ENCODE measurements around the gene CORIN. TPM values are rescaled to one million over a fixed set of nuclear protein-coding genes. Genes with fewer than 3 reads are reported as not detected.

Gene CORIN
- total and polyA plus RNA-seq, 5 donors from 2014 or later = 0.64 TPM; not detected in 4

- H3K36me3 ChIP-seq (ENCODE audit: control insufficient read depth, insufficient read depth, low read length) = no peaks in the 10 kb centered on the region
- H3K27ac ChIP-seq (ENCODE audit: insufficient read depth, low read length, poor library complexity, severe bottlenecking) = no peak overlapping the region
- Mint-ChIP-seq H3K4me3 (no peak overlapping the region), H3K27ac (no peak overlapping the region), H3K27me3 (no peaks in the 10 kb centered on the region), H3K9me3 (no peaks in the 10 kb centered on the region), H3K4me1 (no peaks in the 10 kb centered on the region), H3K36me3 (no peaks in the 10 kb centered on the region)
- ATAC-seq (ENCODE audit: low read depth in 2 of 2) (no peak), DNase-seq (no peak)
- no peaks in the 10 kb centered on the region for H3K9me3 ChIP-seq (ENCODE audit: control insufficient read depth in 2 of 2, low read length in 2 of 2)
- no peaks in the 10 kb centered on the region for H3K27me3 ChIP-seq (ENCODE audit: control insufficient read depth, insufficient read depth, low read length)
- H3K4me1 ChIP-seq (ENCODE audit: control insufficient read depth, insufficient read depth, low read length, poor library complexity, severe bottlenecking) = no peaks in the 10 kb centered on the region
- H3K4me3 ChIP-seq (ENCODE audit: low read depth, low read length) = no peak overlapping the region
Observed at GRCh38 chr4:47621181-47621580, 216.7 kb downstream of the CORIN start.

GRCh38 chr4:47619691-47620090 lies 218.2 kb downstream of the CORIN start:
- Mint-ChIP-seq H3K27ac (no peak overlapping the region), H3K4me1 (no peaks in the 10 kb centered on the region), H3K9me3 (no peaks in the 10 kb centered on the region), H3K27me3 (no peaks in the 10 kb centered on the region), H3K36me3 (no peaks in the 10 kb centered on the region), H3K4me3 (no peak overlapping the region)
- H3K36me3 ChIP-seq (ENCODE audit: control insufficient read depth, insufficient read depth, low read length) = no peaks in the 10 kb centered on the region
- DNase-seq (no peak), ATAC-seq (ENCODE audit: low read depth in 2 of 2) (no peak)
- no peaks in the 10 kb centered on the region for H3K27me3 ChIP-seq (ENCODE audit: control insufficient read depth, insufficient read depth, low read length)
- no peak overlapping the region for H3K4me3 ChIP-seq (ENCODE audit: low read depth, low read length)
- H3K27ac ChIP-seq (ENCODE audit: insufficient read depth, low read length, poor library complexity, severe bottlenecking) = no peak overlapping the region
- no peaks in the 10 kb centered on the region for H3K4me1 ChIP-seq (ENCODE audit: control insufficient read depth, insufficient read depth, low read length, poor library complexity, severe bottlenecking)
- H3K9me3 ChIP-seq (ENCODE audit: control insufficient read depth in 2 of 2, low read length in 2 of 2) = no peaks in the 10 kb centered on the region

GRCh38 chr4:47617607-47618006 lies 220.3 kb downstream of the CORIN start:
- no peaks in the 10 kb centered on the region for H3K4me1 ChIP-seq (ENCODE audit: control insufficient read depth, insufficient read depth, low read length, poor library complexity, severe bottlenecking)
- H3K4me3 ChIP-seq (ENCODE audit: low read depth, low read length) = no peak overlapping the region
- Mint-ChIP-seq H3K27ac (no peak overlapping the region), H3K4me1 (no peaks in the 10 kb centered on the region), H3K36me3 (no peaks in the 10 kb centered on the region), H3K4me3 (no peak overlapping the region), H3K9me3 (no peaks in the 10 kb centered on the region), H3K27me3 (no peaks in the 10 kb centered on the region)
- H3K9me3 ChIP-seq (ENCODE audit: control insufficient read depth in 2 of 2, low read length in 2 of 2) = no peaks in the 10 kb centered on the region
- ATAC-seq (ENCODE audit: low read depth in 2 of 2) (no peak), DNase-seq (no peak)
- no peak overlapping the region for H3K27ac ChIP-seq (ENCODE audit: insufficient read depth, low read length, poor library complexity, severe bottlenecking)
- H3K27me3 ChIP-seq (ENCODE audit: control insufficient read depth, insufficient read depth, low read length) = no peaks in the 10 kb centered on the region
- no peaks in the 10 kb centered on the region for H3K36me3 ChIP-seq (ENCODE audit: control insufficient read depth, insufficient read depth, low read length)

GRCh38 chr4:47615385-47615784 lies 222.5 kb downstream of the CORIN start:
- Histone ChIP-seq H3K9me3 (ENCODE audit: control insufficient read depth in 2 of 2, low read length in 2 of 2) (no peaks in the 10 kb centered on the region), H3K36me3 (ENCODE audit: control insufficient read depth, insufficient read depth, low read length) (no peaks in the 10 kb centered on the region)
- no peaks in the 10 kb centered on the region for H3K4me1 Mint-ChIP-seq

GRCh38 chr4:47612116-47613023 lies 225.5 kb downstream of the CORIN start:
- no peak for DNase-seq
- Mint-ChIP-seq H3K27ac (no peak overlapping the region), H3K36me3 (no peaks in the 10 kb centered on the region), H3K4me1 (no peaks in the 10 kb centered on the region), H3K27me3 (no peaks in the 10 kb centered on the region), H3K9me3 (no peaks in the 10 kb centered on the region), H3K4me3 (no peak overlapping the region)
- Histone ChIP-seq H3K27me3 (ENCODE audit: control insufficient read depth, insufficient read depth, low read length) (no peaks in the 10 kb centered on the region), H3K27ac (ENCODE audit: insufficient read depth, low read length, poor library complexity, severe bottlenecking) (no peak overlapping the region), H3K4me1 (ENCODE audit: control insufficient read depth, insufficient read depth, low read length, poor library complexity, severe bottlenecking) (no peaks in the 10 kb centered on the region), H3K9me3 (ENCODE audit: control insufficient read depth in 2 of 2, low read length in 2 of 2) (no peaks in the 10 kb centered on the region), H3K36me3 (ENCODE audit: control insufficient read depth, insufficient read depth, low read length) (no peaks in the 10 kb centered on the region), H3K4me3 (ENCODE audit: low read depth, low read length) (no peak overlapping the region)
- ATAC-seq (ENCODE audit: low read depth in 2 of 2) = no peak

More at GRCh38 chr4:47615385-47615784, 222.5 kb downstream of the CORIN start:
- Histone ChIP-seq H3K4me1 (ENCODE audit: control insufficient read depth, insufficient read depth, low read length, poor library complexity, severe bottlenecking) (no peaks in the 10 kb centered on the region), H3K27ac (ENCODE audit: insufficient read depth, low read length, poor library complexity, severe bottlenecking) (no peak overlapping the region), H3K27me3 (ENCODE audit: control insufficient read depth, insufficient read depth, low read length) (no peaks in the 10 kb centered on the region), H3K4me3 (ENCODE audit: low read depth, low read length) (no peak overlapping the region)
- no peak for ATAC-seq (ENCODE audit: low read depth in 2 of 2)
- no peak for DNase-seq
- Mint-ChIP-seq H3K9me3 (no peaks in the 10 kb centered on the region), H3K36me3 (no peaks in the 10 kb centered on the region), H3K27me3 (no peaks in the 10 kb centered on the region), H3K4me3 (no peak overlapping the region), H3K27ac (no peak overlapping the region)

- Histone ChIP-seq H3K9me3 (ENCODE audit: control insufficient read depth in 2 of 2, low read length in 2 of 2) (no peaks in the 10 kb centered on the region), H3K4me1 (ENCODE audit: control insufficient read depth, insufficient read depth, low read length, poor library complexity, severe bottlenecking) (no peaks in the 10 kb centered on the region), H3K36me3 (ENCODE audit: control insufficient read depth, insufficient read depth, low read length) (no peaks in the 10 kb centered on the region), H3K27ac (ENCODE audit: insufficient read depth, low read length, poor library complexity, severe bottlenecking) (no peak overlapping the region), H3K27me3 (ENCODE audit: control insufficient read depth, insufficient read depth, low read length) (no peaks in the 10 kb centered on the region), H3K4me3 (ENCODE audit: low read depth, low read length) (no peak overlapping the region)
- H3K27ac Mint-ChIP-seq = no peak overlapping the region
- H3K4me1 Mint-ChIP-seq = no peaks in the 10 kb centered on the region
- ATAC-seq (ENCODE audit: low read depth in 2 of 2) (no peak), DNase-seq (no peak)
- H3K4me3 Mint-ChIP-seq = no peak overlapping the region
- H3K36me3 Mint-ChIP-seq = no peaks in the 10 kb centered on the region
- H3K9me3 Mint-ChIP-seq = peaks cover 0 to 12% (median 0%) of the 10 kb centered on the region in 7 donors
- H3K27me3 Mint-ChIP-seq = peaks cover 5% of the 10 kb centered on the region
Observed at GRCh38 chr4:47606482-47606881, 231.4 kb downstream of the CORIN start.

GRCh38 chr4:47598896-47599295 lies 239.0 kb downstream of the CORIN start:
- no peaks in the 10 kb centered on the region for H3K9me3 ChIP-seq (ENCODE audit: control insufficient read depth in 2 of 2, low read length in 2 of 2)
- Mint-ChIP-seq H3K27ac (no peak overlapping the region), H3K4me3 (no peak overlapping the region), H3K36me3 (no peaks in the 10 kb centered on the region), H3K9me3 (peaks cover 0 to 6% (median 0%) of the 10 kb centered on the region in 7 donors), H3K4me1 (no peaks in the 10 kb centered on the region), H3K27me3 (peaks cover 5% of the 10 kb centered on the region)
- no peak for DNase-seq
- H3K4me1 ChIP-seq (ENCODE audit: control insufficient read depth, insufficient read depth, low read length, poor library complexity, severe bottlenecking) = no peaks in the 10 kb centered on the region
- H3K27me3 ChIP-seq (ENCODE audit: control insufficient read depth, insufficient read depth, low read length) = no peaks in the 10 kb centered on the region
- no peak overlapping the region for H3K4me3 ChIP-seq (ENCODE audit: low read depth, low read length)
- no peaks in the 10 kb centered on the region for H3K36me3 ChIP-seq (ENCODE audit: control insufficient read depth, insufficient read depth, low read length)
- H3K27ac ChIP-seq (ENCODE audit: insufficient read depth, low read length, poor library complexity, severe bottlenecking) = no peak overlapping the region
- no peak for ATAC-seq (ENCODE audit: low read depth in 2 of 2)

GRCh38 chr4:47598320-47598719 lies 239.5 kb downstream of the CORIN start:
- H3K27me3 Mint-ChIP-seq = peaks cover 5% of the 10 kb centered on the region
- no peaks in the 10 kb centered on the region for H3K36me3 Mint-ChIP-seq
- Histone ChIP-seq H3K27me3 (ENCODE audit: control insufficient read depth, insufficient read depth, low read length) (no peaks in the 10 kb centered on the region), H3K4me1 (ENCODE audit: control insufficient read depth, insufficient read depth, low read length, poor library complexity, severe bottlenecking) (no peaks in the 10 kb centered on the region), H3K4me3 (ENCODE audit: low read depth, low read length) (no peak overlapping the region), H3K36me3 (ENCODE audit: control insufficient read depth, insufficient read depth, low read length) (no peaks in the 10 kb centered on the region), H3K9me3 (ENCODE audit: control insufficient read depth in 2 of 2, low read length in 2 of 2) (no peaks in the 10 kb centered on the region), H3K27ac (ENCODE audit: insufficient read depth, low read length, poor library complexity, severe bottlenecking) (no peak overlapping the region)
- H3K4me3 Mint-ChIP-seq = no peak overlapping the region
- peaks cover 0 to 5% (median 0%) of the 10 kb centered on the region in 7 donors for H3K9me3 Mint-ChIP-seq
- no peak for DNase-seq
- no peak overlapping the region for H3K27ac Mint-ChIP-seq
- H3K4me1 Mint-ChIP-seq = no peaks in the 10 kb centered on the region
- ATAC-seq (ENCODE audit: low read depth in 2 of 2) = no peak
